Hypothalamus (tissue), 51 donors: ENCODE data around the gene KLF13.

Experiments used
- DNase-seq, 51 donors: peaks; one replicate each; lab custom pipeline; 2025; lab: John Stamatoyannopoulos, UW

KLF13 gene

GRCh38 chr15:31393444-31394091, 66.9 kb downstream of the KLF13 start:
- no peak for DNase-seq

GRCh38 chr15:31396881-31397560, 70.4 kb downstream of the KLF13 start:
- peak in 21 of 51 donors; percentile 12 to 74 (median 38) for DNase-seq

GRCh38 chr15:31397851-31398661, 71.4 kb downstream of the KLF13 start:
- DNase-seq: no peak

GRCh38 chr15:31398677-31399301, 72.2 kb downstream of the KLF13 start:
- no peak for DNase-seq

GRCh38 chr15:31399544-31400171, 73.0 kb downstream of the KLF13 start:
- DNase-seq: no peak

GRCh38 chr15:31400222-31400927, 73.7 kb downstream of the KLF13 start:
- no peak for DNase-seq

- no peak for DNase-seq
Measured at GRCh38 chr15:31401282-31401681, 74.6 kb downstream of the KLF13 start.

- no peak for DNase-seq
Measured at GRCh38 chr15:31402003-31402402, 75.4 kb downstream of the KLF13 start.

- DNase-seq: no peak
Measured at GRCh38 chr15:31402511-31403056, 75.9 kb downstream of the KLF13 start.

- DNase-seq: no peak
Measured at GRCh38 chr15:31403096-31403495, 76.5 kb downstream of the KLF13 start.

GRCh38 chr15:31403606-31404005, 77.0 kb downstream of the KLF13 start:
- DNase-seq: no peak

- no peak for DNase-seq
Measured at GRCh38 chr15:31404345-31404744, 77.7 kb downstream of the KLF13 start.

GRCh38 chr15:31405200-31405920, 78.7 kb downstream of the KLF13 start:
- DNase-seq: no peak

- DNase-seq: no peak
Measured at GRCh38 chr15:31407376-31407775, 80.7 kb downstream of the KLF13 start.

GRCh38 chr15:31407851-31408250, 81.2 kb downstream of the KLF13 start:
- no peak for DNase-seq

- DNase-seq: no peak
Measured at GRCh38 chr15:31408724-31409123, 82.1 kb downstream of the KLF13 start.

GRCh38 chr15:31409171-31409570, 82.5 kb downstream of the KLF13 start:
- DNase-seq: no peak

GRCh38 chr15:31412824-31413223, 86.2 kb downstream of the KLF13 start:
- DNase-seq: no peak

- no peak for DNase-seq
Measured at GRCh38 chr15:31415201-31415600, 88.6 kb downstream of the KLF13 start.
